ENCODE data around the gene CLBA1.

CLBA1 gene

DNA sequence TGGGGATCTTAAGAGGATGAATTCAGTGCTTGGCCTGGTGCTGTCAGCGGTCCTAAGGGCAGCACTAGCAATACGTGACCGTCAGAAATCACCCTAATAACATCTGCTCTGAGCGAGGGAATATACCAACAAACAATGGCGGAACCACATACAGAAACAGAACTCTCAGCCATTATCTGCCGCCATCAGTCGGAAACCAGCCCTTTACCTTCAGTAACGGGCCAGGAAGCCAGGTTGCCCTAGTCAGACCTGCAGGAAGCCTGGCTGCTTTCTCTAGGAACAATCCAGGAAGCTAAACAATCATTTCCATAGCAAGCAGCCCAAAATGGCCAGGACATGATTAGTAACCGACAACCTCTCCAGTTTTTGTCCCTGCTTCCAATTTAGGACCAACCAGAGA is 29.7 kb downstream of the CLBA1 start:
- Histone ChIP-seq H3K9me3 (ENCODE audit: insufficient read depth, low read depth, low read length) (no peaks in the 10 kb centered on the region), H3K27me3 (ENCODE audit: insufficient read depth, low read length, poor library complexity, severe bottlenecking) (peaks cover 3% of the 10 kb centered on the region), H3K4me1 (ENCODE audit: insufficient read depth, low read length, poor library complexity, severe bottlenecking) (peaks cover 51% of the 10 kb centered on the region), H4K20me1 (ENCODE audit: insufficient read depth, low read length, poor library complexity, severe bottlenecking) (peaks cover 96% of the 10 kb centered on the region), H3K4me3 (ENCODE audit: low read length, poor library complexity, severe bottlenecking) (peak overlapping the region; percentile 100), H3K36me3 (ENCODE audit: insufficient read depth, low read length) (peaks cover 29% of the 10 kb centered on the region), H3F3A (ENCODE audit: low read depth) (no peaks in the 10 kb centered on the region), H3K9ac (ENCODE audit: low read depth, low read length, poor library complexity, severe bottlenecking) (peak overlapping the region; percentile 100), H3K4me2 (ENCODE audit: low read depth, low read length, poor library complexity, severe bottlenecking) (peak overlapping the region; percentile 92), H3K9me2 (replicated peaks; ENCODE audit: low read depth, low read length) (no peaks in the 10 kb centered on the region), H2AFZ (ENCODE audit: low read length) (no peak overlapping the region), H3K79me2 (ENCODE audit: insufficient read depth, low read length) (peaks cover 100% of the 10 kb centered on the region)
- TF ChIP-seq EZH2phosphoT487 (IDR thresholded peaks at IDR 0.05; ENCODE audit: borderline replicate concordance), result no peak
- TF ChIP-seq, protein P1, sequence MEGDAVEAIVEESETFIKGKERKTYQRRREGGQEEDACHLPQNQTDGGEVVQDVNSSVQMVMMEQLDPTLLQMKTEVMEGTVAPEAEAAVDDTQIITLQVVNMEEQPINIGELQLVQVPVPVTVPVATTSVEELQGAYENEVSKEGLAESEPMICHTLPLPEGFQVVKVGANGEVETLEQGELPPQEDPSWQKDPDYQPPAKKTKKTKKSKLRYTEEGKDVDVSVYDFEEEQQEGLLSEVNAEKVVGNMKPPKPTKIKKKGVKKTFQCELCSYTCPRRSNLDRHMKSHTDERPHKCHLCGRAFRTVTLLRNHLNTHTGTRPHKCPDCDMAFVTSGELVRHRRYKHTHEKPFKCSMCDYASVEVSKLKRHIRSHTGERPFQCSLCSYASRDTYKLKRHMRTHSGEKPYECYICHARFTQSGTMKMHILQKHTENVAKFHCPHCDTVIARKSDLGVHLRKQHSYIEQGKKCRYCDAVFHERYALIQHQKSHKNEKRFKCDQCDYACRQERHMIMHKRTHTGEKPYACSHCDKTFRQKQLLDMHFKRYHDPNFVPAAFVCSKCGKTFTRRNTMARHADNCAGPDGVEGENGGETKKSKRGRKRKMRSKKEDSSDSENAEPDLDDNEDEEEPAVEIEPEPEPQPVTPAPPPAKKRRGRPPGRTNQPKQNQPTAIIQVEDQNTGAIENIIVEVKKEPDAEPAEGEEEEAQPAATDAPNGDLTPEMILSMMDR (conservative IDR thresholded peaks at IDR 0.05; ENCODE audit: low read length), result no peak

DNA sequence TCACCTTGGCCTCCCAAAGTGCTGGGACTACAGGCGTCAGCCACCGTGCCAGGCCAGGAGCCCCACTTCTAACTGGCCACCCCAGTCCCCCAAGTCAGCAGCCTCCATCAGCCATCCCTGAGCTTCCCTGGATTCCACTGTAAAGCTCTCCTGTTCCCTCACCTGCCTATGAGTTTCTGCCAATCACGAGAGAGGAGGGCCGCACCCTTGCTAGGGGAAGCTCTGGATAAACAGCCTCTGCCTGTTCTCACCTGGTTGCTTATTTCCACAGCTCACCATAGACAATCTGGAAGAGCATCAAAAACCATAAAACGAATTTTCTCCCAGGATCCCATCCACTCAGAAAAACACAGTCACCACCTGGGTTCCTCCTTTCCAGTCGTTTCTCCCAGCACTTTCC is 30.3 kb downstream of the CLBA1 start:
- Histone ChIP-seq H2AFZ (ENCODE audit: low read length) (no peak overlapping the region), H3K9ac (ENCODE audit: low read depth, low read length, poor library complexity, severe bottlenecking) (peak overlapping the region; percentile 100), H3K79me2 (ENCODE audit: insufficient read depth, low read length) (peaks cover 100% of the 10 kb centered on the region), H3K36me3 (ENCODE audit: insufficient read depth, low read length) (peaks cover 23% of the 10 kb centered on the region; the same call in 1 of the 2 replicates), H3K4me3 (ENCODE audit: low read length, poor library complexity, severe bottlenecking) (peak overlapping the region; percentile 100), H4K20me1 (ENCODE audit: insufficient read depth, low read length, poor library complexity, severe bottlenecking) (peaks cover 93% of the 10 kb centered on the region), H3K9me3 (ENCODE audit: insufficient read depth, low read depth, low read length) (no peaks in the 10 kb centered on the region), H3K4me1 (ENCODE audit: insufficient read depth, low read length, poor library complexity, severe bottlenecking) (peaks cover 51% of the 10 kb centered on the region), H3F3A (ENCODE audit: low read depth) (no peaks in the 10 kb centered on the region), H3K27me3 (ENCODE audit: insufficient read depth, low read length, poor library complexity, severe bottlenecking) (peaks cover 8% of the 10 kb centered on the region), H3K9me2 (replicated peaks; ENCODE audit: low read depth, low read length) (no peaks in the 10 kb centered on the region), H3K4me2 (ENCODE audit: low read depth, low read length, poor library complexity, severe bottlenecking) (peak overlapping the region; percentile 92)
- TF ChIP-seq EZH2phosphoT487 (IDR thresholded peaks at IDR 0.05; ENCODE audit: borderline replicate concordance), result no peak

DNA sequence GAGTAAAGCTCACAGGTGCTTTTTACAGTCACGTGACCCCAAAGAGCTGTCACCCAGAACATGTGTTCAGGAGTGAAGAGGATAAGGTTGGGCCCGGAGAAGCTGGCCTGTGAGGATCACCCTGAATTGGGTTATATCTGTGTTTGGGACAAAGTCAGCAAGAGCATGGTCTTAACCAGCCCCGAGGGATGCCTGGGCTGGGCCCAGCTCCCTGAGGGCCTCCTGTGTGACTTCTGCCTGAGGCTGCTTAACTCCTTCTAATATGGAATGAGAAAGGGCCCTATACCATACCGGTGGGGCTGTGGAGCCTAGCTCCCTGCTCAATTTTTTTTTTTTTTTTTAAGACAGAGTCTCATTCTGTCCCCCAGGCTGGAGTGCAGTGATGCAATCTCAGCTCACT is 32.8 kb downstream of the CLBA1 start:
- peak overlapping the region; percentile 92 for H3K4me2 ChIP-seq (ENCODE audit: low read depth, low read length, poor library complexity, severe bottlenecking)

More for the DNA sequence above, 32.8 kb downstream of the CLBA1 start:
- no peak overlapping the region for H2AFZ ChIP-seq (ENCODE audit: low read length)
- peaks cover 92% of the 10 kb centered on the region for H3K79me2 ChIP-seq (ENCODE audit: insufficient read depth, low read length)
- peaks cover 63% of the 10 kb centered on the region for H3K4me1 ChIP-seq (ENCODE audit: insufficient read depth, low read length, poor library complexity, severe bottlenecking)
- TF ChIP-seq EZH2phosphoT487 (IDR thresholded peaks at IDR 0.05; ENCODE audit: borderline replicate concordance), result no peak
- TF ChIP-seq, protein P1 (conservative IDR thresholded peaks at IDR 0.05; ENCODE audit: low read length), result no peak
- peaks cover 8% of the 10 kb centered on the region for H3K27me3 ChIP-seq (ENCODE audit: insufficient read depth, low read length, poor library complexity, severe bottlenecking)
- H3F3A ChIP-seq (ENCODE audit: low read depth), result no peaks in the 10 kb centered on the region
- H3K9me2 ChIP-seq (replicated peaks; ENCODE audit: low read depth, low read length), result no peaks in the 10 kb centered on the region
- H3K36me3 ChIP-seq (ENCODE audit: insufficient read depth, low read length), result 0 out of 2 replicates have a peak, but pooled peaks cover 5% of the 10 kb centered on the region
- peak overlapping the region; percentile 100 for H3K9ac ChIP-seq (ENCODE audit: low read depth, low read length, poor library complexity, severe bottlenecking)
- peaks cover 68% of the 10 kb centered on the region for H4K20me1 ChIP-seq (ENCODE audit: insufficient read depth, low read length, poor library complexity, severe bottlenecking)
- peak overlapping the region; percentile 100 for H3K4me3 ChIP-seq (ENCODE audit: low read length, poor library complexity, severe bottlenecking)
- H3K9me3 ChIP-seq (ENCODE audit: insufficient read depth, low read depth, low read length), result no peaks in the 10 kb centered on the region

All from Loucy (cell line).